WERI-Rb-1 (cell line): Measurements from ENCODE around the gene KIF1A.

Experiments
- DNase-seq: peaks from one replicate; pipeline ENCODE4 v3.0.0-alpha.2; 2020
- H3K27ac ChIP-seq: fragments of 250-450 bp; sonication (Bioruptor Pico); 2 replicates; pipeline ENCODE4 v1.5.1; 2020; ENCODE audit warnings: mild to moderate bottlenecking, moderate library complexity
- H3K27me3 ChIP-seq: fragments of 250-450 bp; sonication (Bioruptor Pico); 2 replicates; pipeline ENCODE4 v1.5.1; 2021; ENCODE audit warnings: mild to moderate bottlenecking, low read depth, moderate library complexity; ENCODE audit not compliant: insufficient read depth, severe bottlenecking
- H3K36me3 ChIP-seq: fragments of 250-450 bp; sonication (Bioruptor Pico); 2 replicates; pipeline ENCODE4 v1.5.1; 2020; ENCODE audit warnings: mild to moderate bottlenecking, moderate library complexity
- H3K4me3 ChIP-seq: 2 replicates; pipeline ENCODE4 v1.5.1; 2011; ENCODE audit warnings: low read depth, mild to moderate bottlenecking, control low read depth, low read length
- H3K9me3 ChIP-seq: fragments of 250-450 bp; sonication (Bioruptor Pico); 2 replicates; pipeline ENCODE4 v1.5.1; 2021; ENCODE audit warnings: mild to moderate bottlenecking, moderate library complexity; ENCODE audit not compliant: severe bottlenecking
- CTCF ChIP-seq: IDR thresholded peaks from 2 replicates; pipeline ENCODE4 v1.5.1; 2011; ENCODE audit warnings: low read depth, mild to moderate bottlenecking, control low read depth, inconsistent platforms, low read length

KIF1A gene

DNA sequence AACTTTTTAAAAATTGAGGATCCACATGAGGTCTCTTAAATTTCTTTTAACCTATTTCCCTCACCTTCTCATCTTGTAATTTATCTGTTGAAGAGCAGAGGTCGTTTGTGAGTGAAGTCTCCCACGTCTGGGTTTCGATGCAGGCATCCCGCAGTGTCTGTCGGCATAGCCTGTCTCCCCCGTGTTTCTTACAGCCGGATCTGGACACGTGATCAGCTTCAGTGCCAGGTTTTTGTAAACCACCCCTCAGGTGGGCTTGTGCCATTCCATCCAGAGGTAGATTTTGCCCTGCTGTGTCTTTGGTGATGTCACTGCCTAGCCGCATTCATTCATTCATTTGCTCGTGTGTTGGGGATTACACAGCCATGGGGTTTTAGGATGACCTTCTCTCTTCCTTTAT lies 112.2 kb downstream of the KIF1A start:
- no peak for DNase-seq
- no peaks in the 10 kb centered on the region for H3K27me3 ChIP-seq
- H3K36me3 ChIP-seq, result no peaks in the 10 kb centered on the region
- no peaks in the 10 kb centered on the region for H3K9me3 ChIP-seq
- no peak overlapping the region for H3K4me3 ChIP-seq
- no peak overlapping the region for H3K27ac ChIP-seq
- TF ChIP-seq CTCF, result no peak

DNA sequence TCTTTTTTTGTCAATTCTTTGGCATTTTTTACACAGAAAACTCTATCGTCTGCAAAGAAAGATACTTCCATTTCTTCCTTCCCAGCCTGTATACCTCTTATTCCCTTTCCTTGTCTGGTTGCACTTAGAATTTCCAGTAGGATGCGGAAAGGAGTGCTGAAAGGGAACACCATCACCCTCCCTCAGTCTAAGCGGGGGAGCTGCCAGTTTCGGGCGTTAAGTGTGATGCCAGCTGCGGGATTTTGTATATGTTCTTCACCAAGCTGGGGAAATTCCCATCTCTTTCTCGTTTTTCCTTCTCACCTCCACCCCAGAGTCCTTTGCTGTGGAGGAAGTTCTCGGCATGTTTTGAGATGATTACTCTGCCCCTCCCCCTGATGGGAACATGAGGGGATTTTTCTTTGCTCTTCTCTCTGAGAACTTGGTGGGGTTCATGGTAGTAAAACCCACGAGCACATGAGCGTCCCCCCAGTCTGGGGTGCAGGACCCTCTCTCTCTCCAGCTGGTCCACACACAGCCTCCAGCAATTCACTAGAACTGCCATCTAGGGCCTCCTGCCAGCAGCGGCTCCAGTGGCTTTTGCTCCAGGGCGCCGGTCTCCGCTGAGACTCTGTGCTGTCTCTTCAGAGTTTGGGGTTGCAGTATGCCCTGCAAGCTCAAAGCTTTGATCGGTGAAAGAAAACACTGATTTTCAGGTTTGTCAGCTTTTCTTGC lies 112.8 kb downstream of the KIF1A start:
- Histone ChIP-seq H3K9me3 (no peaks in the 10 kb centered on the region), H3K27ac (no peak overlapping the region), H3K36me3 (no peaks in the 10 kb centered on the region), H3K4me3 (no peak overlapping the region), H3K27me3 (no peaks in the 10 kb centered on the region)
- DNase-seq, result no peak
- TF ChIP-seq CTCF, result no peak

GRCh38 chr2:240705204-240705791 lies 114.7 kb downstream of the KIF1A start:
- H3K27ac ChIP-seq, result no peak overlapping the region
- no peak overlapping the region for H3K4me3 ChIP-seq
- no peaks in the 10 kb centered on the region for H3K27me3 ChIP-seq
- no peaks in the 10 kb centered on the region for H3K9me3 ChIP-seq
- no peaks in the 10 kb centered on the region for H3K36me3 ChIP-seq
- TF ChIP-seq CTCF, result no peak
- DNase-seq, result no peak

- no peak overlapping the region for H3K27ac ChIP-seq
- no peak for TF ChIP-seq CTCF
- no peaks in the 10 kb centered on the region for H3K36me3 ChIP-seq
- DNase-seq, result no peak
- H3K4me3 ChIP-seq, result no peak overlapping the region
- no peaks in the 10 kb centered on the region for H3K9me3 ChIP-seq
- no peaks in the 10 kb centered on the region for H3K27me3 ChIP-seq
These were observed 115.4 kb downstream of the KIF1A start for GRCh38 chr2:240704651-240705050.

- Histone ChIP-seq H3K27ac (no peak overlapping the region), H3K27me3 (no peaks in the 10 kb centered on the region), H3K9me3 (no peaks in the 10 kb centered on the region), H3K36me3 (no peaks in the 10 kb centered on the region), H3K4me3 (no peak overlapping the region)
- no peak for DNase-seq
- TF ChIP-seq CTCF, result no peak
These were observed 116.3 kb downstream of the KIF1A start for GRCh38 chr2:240703417-240704341.
